ENCODE measurements around the gene CTSL.
"Not testable (repeated sequence)": the region's sequence is repeated elsewhere in the genome, so short reads cannot be mapped to it uniquely, and the experiment has no call there.

Gene CTSL

DNA sequence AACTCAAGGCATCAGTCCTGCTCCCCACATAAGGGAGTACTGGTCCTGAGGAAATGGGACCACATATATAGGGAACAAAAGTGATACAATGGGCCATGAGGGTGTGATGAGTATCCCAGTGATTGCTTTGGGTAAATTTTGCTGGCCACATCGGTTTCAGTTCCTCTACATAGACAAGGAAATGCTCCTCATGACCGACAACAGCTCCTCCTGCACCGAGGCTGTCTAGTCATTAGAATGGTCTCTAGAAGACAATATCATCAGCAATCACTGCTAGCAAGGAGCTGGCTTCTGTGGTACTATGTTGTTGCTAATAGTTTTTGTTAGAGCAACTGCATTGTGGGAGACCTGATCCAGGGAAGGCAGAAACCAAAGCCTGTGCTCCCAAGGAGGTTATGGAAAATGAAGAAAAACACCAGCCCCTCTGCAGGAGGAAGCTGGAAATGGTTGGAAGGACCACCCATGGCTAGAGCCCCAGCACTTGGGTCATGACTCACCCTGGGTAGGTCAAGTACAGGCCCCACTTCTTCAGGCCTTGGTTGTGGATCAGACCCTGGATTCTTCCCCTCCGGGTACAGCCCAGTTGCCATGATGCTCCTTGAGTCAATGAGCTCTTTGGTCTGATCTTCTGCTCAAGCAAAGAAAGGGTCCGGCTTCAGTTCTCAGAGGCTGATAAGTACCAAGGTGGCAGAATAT lies 3.4 kb upstream of the CTSL start:
- peak; percentile 88 to 93 for DNase-seq

DNA sequence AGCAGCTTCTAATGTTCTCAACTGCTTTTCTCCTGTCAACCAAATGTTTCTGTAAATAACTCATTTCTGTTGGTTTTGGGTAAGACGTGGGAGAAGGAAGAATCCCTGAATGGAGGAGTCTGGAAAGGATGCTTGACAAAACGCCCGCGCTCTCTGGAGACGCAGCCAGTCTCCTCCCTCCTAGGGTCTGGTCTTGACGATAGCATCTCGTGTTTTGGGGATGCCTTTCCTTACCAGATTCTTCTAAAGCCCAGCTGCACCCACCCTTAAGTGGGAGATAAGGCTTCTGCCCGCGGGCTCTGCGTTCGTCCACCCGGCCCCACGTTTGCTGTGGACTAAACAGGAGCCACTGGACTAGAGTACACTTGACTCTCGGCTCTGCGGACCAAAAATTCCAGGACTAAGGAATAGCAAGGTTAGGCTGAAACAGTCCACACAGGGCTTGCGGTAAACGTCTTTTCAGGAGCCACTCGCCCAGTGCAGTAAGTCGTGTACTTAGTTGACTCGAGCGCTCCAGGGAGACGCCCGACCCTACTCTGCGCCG lies 491 bp upstream of the CTSL start:
- no peak for DNase-seq

DNA sequence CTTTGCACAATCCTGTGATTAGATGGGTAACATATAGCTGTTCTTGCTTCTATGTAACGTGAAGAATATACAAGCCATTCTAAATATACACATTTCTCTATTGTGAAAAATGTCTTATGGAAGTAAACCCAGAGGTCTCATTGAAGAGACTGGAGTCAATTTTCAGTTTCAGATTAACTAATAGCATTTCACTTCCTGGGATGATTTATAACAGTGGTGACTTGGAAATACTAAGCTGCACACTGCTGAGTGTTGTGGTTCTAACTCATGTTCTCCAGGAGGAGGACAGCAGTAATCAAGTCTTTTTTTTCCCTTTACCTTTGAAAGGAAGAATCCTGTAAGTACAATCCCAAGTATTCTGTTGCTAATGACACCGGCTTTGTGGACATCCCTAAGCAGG lies 3.3 kb downstream of the CTSL start:
- DNase-seq = no peak

DNA sequence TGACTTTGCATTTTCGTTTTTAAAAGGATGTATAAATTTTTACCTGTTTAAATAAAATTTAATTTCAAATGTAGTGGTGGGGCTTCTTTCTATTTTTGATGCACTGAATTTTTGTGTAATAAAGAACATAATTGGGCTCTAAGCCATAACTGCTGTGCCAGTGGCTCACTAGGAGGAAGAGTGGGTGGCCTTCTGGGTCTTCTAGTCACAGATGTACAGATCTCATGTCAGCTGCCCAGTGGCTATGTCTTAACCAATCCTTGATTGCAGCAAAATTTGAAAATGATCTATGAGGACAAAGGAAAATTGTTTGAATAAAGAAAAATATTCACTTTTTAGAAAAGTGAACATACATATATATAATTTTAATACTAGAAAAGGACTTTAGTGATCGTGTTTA lies 5.4 kb downstream of the CTSL start:
- no peak for DNase-seq

DNA sequence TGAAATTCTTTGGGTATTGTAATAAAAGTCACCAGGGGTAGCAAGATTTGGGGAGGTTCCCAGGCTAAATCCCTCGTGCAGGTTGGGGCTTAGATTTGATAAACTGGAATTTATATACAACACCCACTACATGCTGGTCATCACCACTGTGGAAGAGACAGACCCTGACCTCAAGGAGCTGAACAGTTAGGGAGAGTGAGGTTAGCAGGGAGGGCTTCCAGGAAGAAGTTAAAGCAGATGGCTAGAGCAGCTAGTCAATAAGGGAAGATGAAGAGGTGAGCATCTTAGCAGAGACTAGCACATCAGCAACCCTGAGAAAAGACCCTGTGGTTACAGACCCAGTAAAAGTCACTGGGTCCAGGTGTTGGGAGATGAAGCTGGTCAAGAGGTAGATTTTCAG lies 6.4 kb downstream of the CTSL start:
- no peak for DNase-seq

DNA sequence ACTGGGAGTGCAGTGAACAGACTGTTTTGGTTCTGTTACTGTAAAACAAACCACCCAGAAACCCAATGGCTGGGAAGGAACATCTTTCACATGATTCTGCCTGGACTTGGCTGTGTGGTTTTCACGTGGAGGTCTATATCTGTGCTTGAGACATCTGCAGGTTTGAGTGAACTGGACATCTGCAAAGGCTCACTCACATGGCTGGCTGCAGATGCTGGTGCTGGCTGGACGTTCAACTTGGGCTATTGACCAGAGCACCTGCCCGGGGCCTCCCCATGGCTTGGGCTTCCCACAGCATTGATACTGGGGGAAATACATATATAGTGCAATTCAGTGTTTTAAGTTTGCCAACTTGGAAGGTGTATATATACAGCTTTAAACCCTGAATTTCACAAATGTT lies 6.8 kb downstream of the CTSL start:
- no peak for DNase-seq

DNA sequence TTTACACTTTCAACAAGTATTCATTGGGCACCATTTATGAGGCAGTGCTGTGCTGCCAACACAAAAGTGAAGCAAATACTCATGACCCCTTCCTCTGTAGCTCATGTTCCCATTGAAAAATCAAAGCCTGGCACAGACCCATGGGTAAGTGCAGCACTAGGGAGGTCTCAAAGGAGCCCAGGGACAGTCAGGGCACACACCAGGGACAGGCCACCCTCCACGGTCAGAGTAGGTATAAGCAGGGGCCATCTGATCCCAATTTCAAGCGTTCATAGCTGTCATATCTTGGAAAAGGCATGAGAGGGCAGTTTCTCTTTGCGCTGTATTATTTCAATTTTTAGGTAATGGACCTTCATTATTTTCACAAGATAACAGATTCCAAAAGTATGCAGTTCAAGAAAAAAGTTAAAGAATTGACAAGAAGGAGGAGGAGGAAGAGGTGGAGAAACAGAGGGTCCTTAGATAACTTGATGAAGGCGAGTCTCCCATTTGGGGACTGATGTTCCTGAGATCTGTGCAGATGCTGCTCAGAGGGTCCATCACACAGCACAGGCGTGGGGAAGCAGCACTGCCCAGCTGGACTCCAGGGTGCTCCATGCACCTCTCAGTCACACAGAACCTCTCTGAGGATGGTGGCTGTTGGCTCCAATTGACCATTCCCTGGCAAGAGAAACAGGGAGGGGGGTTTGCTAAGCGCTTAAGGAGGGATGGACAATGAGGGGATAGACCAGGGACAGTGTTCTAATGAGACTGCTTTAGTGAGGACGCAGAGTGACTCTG lies 7.5 kb downstream of the CTSL start:
- DNase-seq = no peak

DNA sequence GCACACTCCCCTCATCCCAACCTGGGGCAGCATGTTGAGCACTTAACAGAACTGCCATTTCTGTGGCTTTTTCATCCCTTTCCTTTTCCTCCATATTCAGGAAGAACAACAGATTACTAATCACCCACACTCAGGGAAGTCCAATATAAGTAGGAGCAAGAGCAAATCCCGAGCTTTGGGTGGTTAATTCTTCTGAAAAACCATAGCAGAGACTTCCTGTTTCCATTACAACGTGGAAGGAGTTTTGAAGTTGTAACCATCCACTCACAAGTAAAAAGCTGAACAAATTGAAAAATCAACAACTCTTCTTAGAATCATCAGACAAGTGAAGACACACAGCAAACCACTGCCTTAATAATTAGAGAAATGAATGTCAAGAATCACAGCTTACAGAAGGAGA lies 8.2 kb downstream of the CTSL start:
- DNase-seq = no peak

DNA sequence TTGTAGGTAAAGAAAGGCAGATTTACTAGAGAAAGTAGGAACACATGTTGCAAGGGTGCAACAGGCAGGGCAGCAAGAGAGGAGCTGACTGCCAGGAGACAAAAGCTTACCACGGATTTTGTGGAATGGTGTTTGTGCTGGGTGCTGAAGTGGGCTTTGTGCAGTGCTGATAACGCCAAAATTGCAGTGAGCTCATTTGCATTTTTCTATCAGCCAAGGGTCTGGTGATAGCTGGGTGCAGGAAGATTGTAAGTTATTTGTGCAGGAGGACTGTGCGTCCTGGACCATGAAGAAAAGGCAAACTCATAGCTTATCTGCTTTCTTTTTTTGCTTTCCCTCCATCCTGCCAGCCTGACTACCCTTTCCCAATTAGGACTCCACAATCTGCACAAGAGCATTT lies 13.6 kb downstream of the CTSL start:
- DNase-seq = no peak

DNA sequence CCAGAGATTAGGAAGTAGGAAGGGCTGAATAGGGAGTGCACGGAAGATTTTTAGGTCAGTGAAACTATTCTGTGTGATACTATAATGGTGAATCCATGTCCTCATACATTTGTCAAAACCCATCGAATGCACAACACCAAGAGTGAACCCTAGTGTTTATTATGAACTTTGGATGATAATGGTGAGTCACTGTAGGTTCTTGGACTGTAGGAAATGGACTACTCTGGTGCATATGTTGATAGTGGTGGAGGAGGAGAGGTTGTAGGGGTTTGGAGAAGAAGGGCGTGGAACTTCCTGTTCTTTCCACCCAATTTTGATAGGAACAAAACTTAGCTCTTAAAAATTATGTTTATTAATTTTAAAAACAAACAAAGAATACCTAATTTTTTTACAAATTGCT lies 14.3 kb downstream of the CTSL start:
- DNase-seq = no peak

DNA sequence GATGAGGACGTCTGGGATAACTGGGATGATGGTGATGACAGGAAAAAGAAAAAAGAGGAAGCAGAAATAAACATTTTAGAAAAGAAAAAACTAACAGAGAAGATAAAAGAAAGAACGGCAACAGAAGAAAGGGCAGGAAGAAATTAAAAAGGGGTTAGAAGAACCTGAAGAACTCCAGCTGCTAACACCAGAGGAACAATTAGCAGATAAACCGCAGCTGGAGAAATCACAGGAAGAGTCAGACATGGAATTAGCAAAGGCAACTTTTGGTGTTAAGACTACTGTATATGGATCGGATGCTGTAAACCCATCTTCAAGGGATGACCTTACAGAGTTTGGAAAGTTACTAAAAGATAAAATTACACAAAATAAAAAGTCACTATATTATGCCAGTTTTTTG lies 15.4 kb downstream of the CTSL start:
- DNase-seq = no peak

DNA sequence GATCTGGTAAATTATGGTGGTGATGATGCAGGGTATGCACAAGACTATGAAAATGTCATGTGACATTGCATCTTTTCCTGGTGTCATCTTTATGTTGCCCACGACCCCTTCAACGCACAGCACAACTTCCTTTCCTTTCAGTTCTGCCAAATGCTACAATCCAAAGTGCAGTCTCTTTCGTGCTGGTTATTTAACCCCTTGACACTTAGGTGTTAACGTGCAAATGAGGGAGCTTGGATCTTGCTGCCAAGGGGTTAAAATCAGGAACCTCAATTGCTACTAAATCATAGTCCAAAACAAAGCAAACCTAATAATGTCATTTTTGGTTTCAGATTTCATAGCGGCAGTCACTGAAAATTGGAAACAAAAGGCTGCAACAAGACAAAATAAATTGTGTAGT lies 16.0 kb downstream of the CTSL start:
- DNase-seq = no peak

DNA sequence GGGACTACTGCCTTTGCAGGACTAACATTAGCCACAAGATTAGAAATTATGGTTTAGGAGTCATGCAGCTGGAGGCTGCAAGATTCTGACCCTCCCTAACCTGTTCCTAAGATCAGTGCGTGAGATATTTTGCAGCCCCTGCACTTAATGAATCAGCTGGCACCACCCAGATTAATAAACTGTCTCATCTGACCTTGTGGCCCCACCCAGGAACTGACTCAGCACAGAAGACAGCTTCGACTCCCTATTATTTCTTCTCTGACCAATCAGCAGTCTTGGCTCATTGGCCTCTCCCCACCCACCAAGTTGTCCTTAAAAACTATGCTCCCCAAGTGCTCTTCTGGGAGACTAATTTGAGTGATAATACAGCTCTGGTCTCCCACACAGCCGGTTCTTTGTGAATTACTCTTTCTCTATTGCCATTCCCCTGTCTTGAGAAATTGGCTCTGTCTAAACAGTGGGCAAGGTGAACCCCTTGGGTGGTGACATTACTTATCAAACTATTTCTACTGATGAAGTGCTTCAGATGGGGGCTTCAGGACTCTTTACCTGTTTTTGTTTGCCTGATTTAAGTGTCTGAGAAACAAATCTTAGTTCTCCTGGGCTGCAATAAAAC lies 17.0 kb downstream of the CTSL start:
- no peak for DNase-seq

DNA sequence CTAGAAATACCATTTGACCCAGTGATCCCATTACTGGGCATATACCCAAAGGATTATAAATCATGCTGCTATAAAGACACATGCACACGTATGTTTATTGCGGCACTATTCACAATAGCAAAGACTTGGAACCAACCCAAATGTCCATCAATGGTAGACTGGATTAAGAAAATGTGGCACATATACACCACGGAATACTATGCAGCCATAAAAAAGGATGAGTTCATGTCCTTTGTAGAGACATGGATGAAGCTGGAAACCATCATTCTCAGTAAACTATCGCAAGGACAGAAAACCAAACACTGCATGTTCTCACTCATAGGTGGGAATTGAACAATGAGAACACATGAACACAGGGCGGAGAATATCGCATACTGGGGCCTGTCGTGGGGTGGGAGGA lies 18.3 kb downstream of the CTSL start:
- DNase-seq = not testable (repeated sequence)

DNA sequence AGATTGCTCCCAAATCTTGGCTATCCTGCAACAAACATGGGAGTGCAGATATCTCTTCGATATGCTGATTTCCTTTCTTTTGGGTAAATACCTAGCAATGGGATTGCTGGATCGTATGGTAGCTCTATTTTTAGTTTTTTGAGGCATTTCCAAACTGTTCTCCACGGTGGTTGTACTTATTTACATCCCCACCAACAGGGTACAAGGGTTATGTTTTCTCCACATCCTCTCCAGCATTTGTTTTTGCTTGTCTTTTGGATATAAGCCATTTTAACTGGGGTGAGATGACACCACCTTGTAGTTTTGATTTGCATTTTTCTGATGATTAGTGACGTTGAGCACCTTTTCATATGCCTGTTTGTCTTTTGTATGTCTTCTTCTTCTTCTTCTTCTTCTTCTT lies 20.3 kb downstream of the CTSL start:
- DNase-seq = no peak

DNA sequence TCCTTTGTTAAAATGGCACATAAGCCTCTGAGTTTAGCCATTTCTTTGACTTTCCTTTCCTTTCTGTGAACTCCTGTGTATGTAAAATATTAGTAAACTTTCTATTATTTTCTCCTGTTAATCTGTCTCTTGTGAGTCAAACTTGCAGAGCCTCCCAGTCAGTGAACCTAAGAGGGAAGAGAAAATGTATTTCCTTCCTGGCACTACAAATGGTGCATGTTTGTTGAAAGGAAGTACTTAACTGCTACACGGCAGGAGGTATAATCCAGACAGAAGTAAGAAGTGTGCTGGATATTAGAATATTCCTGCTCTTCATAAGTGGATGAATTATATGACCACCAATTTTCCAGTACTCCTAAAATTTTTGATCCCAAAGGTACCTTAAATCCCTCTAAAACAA lies 23.0 kb downstream of the CTSL start:
- no peak for DNase-seq

DNA sequence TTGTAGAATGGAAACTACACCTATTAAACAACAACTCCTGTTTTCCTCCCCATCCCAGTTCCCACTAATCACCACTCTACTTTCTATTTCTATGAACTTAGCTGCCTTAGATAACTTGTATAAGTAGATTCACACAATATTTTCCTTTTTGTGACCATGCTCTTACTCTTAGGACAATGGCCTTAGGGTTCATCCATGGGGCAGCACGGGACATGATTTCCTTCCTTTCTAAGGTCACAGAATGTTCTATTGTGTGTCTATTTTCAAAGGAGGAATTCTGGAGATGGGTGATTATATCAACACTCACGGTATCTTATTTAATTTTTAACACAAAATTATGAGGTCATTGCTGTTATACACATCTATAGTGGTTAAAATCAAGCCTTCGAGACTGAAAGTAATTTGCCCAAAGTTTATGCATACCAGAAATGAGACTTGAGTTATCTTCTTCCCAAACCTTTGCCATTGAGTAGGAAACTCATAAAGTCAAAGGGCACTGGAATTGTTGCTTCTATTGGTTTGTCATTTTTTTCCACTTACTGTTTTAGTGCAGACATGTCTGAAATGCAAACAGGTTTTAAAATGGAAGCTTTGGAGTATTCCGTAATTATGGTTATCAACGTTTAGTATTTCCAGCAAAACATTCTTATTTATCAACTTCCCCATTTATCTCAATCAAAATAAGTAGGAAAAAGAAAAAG lies 23.6 kb downstream of the CTSL start:
- DNase-seq = no peak

DNA sequence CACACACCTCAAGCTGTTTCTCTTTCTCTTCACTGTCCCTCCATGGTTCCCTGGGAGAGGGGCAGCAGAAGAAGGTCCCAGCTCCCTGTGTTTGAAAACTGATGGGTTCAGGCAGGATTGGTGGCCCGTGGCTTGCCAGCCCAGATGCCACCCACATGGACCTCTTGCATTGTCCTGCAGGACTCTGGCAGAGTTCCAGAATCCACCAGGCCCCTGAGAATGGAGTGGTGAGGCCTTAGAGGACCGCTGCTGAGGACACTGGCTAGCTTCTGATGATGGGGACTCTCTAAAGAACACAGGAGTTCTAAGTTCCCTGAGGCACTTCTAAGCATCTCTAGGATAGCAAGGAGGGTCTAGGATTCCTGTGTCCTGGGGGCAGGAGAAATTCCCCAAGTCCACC lies 24.8 kb downstream of the CTSL start:
- DNase-seq = no peak

DNA sequence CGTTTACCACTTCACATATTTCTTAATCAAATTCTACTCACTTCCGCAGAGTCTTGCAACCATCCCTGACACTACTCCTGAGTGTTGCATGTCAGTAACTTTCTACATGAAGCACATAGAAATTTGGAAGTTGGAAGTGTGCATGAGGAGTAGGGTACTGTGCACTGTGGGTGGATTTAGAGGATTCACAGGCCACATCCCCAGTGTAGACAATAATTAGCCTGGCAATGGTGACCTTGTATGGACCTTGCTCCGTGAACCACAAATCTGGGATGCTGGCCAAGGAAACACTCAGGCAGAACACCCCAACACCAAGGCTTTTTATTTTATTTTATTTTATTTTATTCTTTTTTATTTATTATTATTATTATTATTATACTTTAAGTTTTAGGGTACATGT lies 25.5 kb downstream of the CTSL start:
- no peak for DNase-seq

DNA sequence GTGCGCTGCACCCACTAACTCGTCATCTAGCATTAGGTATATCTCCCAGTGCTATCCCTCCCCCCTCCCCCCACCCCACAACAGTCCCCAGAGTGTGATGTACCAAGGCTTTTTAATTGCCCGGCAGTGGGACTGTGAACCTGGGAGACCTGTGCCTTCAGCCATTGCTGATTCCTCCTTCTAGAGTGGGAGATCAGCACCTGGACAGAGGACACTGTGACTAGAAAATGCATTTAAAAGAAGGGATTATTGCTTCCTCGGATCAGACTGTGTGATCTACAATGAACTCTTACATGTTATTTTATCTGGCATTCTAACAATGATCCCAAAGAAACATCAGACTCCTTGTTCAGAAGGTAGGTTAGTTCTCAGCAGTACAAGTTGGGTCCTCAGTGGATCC lies 25.9 kb downstream of the CTSL start:
- DNase-seq = no peak

DNA sequence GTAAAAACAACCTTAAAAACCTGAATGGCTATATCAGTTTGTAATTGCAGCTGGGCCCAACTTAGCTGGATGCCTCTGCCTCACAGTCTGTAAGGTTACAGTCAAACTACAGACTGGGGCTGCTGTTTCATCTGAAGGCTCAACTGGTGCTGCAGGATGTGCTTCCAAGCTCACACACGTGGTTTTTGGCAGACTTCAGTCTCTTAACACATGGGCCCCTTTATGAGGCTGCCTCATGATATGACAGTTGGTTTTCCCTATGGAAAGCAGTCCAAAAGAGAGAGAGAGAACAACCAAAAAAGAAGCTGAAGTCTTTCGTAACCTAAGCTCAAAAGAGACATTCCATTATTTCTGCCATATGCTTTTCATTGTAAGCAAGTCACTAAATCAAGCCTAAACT lies 27.4 kb downstream of the CTSL start:
- DNase-seq = no peak

DNA sequence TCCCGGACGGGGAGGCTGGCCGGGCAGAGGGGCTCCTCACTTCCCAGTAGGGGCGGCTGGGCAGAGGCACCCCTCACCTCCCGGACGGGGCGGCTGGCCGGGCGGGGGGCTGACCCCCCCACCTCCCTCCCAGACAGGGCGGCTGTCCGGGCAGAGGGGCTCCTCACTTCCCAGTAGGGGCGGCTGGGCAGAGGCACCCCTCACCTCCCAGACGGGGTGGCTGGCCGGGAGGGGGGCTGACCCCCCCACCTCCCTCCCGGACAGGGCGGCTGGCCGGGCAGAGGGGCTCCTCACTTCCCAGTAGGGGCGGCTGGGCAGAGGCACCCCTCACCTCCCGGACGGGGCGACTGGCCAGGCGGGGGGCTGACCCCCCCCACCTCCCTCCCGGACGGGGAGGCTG lies 32.4 kb downstream of the CTSL start:
- not testable (repeated sequence) for DNase-seq

DNA sequence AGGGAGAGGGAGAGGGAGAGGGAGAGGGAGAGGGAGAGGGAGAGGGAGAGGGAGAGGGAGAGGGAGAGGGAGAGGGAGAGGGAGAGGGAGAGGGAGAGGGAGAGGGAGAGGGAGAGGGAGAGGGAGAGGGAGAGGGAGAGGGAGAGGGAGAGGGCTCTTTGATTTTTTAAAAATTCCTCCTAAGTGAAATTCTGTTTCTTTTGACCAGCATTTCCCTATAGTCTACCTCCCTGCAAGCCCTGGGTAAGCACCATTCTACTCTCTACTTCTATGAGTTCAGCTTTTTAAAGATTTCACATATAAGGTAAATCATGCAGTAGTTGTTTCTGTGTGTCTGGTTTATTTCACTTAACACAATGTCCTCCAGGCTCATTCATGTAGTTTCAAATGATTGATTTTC lies 34.1 kb downstream of the CTSL start:
- not testable (repeated sequence) for DNase-seq
